Duodenal mucosa (tissue), 2 donors: Measurements from ENCODE around the gene MAFF.
"Not testable (repeated sequence)": the region's sequence is repeated elsewhere in the genome, so short reads cannot be mapped to it uniquely, and the experiment has no call there.

ENCODE experiments used
- H3K27ac ChIP-seq: one replicate; pipeline ENCODE4 v1.7.0; 2013; ENCODE audit warnings: low read depth, low read length
- H3K27me3 ChIP-seq, 2 donors: one replicate each; pipeline ENCODE4 v1.7.0; 2013; ENCODE audit warnings: low read length in 2 of 2, control low read depth in 1 of 2; ENCODE audit not compliant: insufficient read depth in 2 of 2, control insufficient read depth in 1 of 2
- H3K36me3 ChIP-seq, 2 donors: one replicate each; pipeline ENCODE4 v1.7.0; 2013; ENCODE audit warnings: low read length in 2 of 2, control low read depth in 1 of 2; ENCODE audit not compliant: insufficient read depth in 2 of 2, control insufficient read depth in 1 of 2
- H3K4me1 ChIP-seq, 2 donors: one replicate each; pipeline ENCODE4 v1.7.0; 2013; ENCODE audit warnings: low read length in 2 of 2, control low read depth in 1 of 2; ENCODE audit not compliant: insufficient read depth in 2 of 2, control insufficient read depth in 1 of 2
- H3K4me3 ChIP-seq, 2 donors: one replicate each; pipeline ENCODE4 v1.7.0; 2013; ENCODE audit warnings: low read length in 2 of 2, low read depth in 1 of 2
- H3K9ac ChIP-seq, 2 donors: one replicate each; pipeline ENCODE4 v1.7.0; 2013; ENCODE audit warnings: low read length in 2 of 2, low read depth in 1 of 2
- H3K9me3 ChIP-seq, 2 donors: one replicate each; pipeline ENCODE4 v1.7.0; 2013; ENCODE audit warnings: low read length in 2 of 2, control low read depth in 1 of 2; ENCODE audit not compliant: control insufficient read depth in 1 of 2

Gene MAFF

GRCh38 chr22:38233427-38233826, 31.6 kb downstream of the MAFF start:
- no peaks in the 10 kb centered on the region for H3K27me3 ChIP-seq
- H3K9ac ChIP-seq: no peak overlapping the region
- H3K27ac ChIP-seq: no peak overlapping the region
- no peaks in the 10 kb centered on the region for H3K9me3 ChIP-seq
- H3K36me3 ChIP-seq: peaks cover 18 to 62% of the 10 kb centered on the region in 2 donors
- peaks cover 25 to 30% of the 10 kb centered on the region in 2 donors for H3K4me1 ChIP-seq
- no peak overlapping the region for H3K4me3 ChIP-seq

- H3K4me3 ChIP-seq, H3K9me3 ChIP-seq, H3K9ac ChIP-seq, H3K27me3 ChIP-seq, H3K27ac ChIP-seq: not testable (repeated sequence)
- peaks cover 25 to 30% of the 10 kb centered on the region in 2 donors for H3K4me1 ChIP-seq
- peaks cover 18 to 62% of the 10 kb centered on the region in 2 donors for H3K36me3 ChIP-seq
Measured at GRCh38 chr22:38233856-38234255, 32.1 kb downstream of the MAFF start.

GRCh38 chr22:38235240-38235850, 33.6 kb downstream of the MAFF start:
- Histone ChIP-seq H3K9ac (no peak overlapping the region), H3K27ac (no peak overlapping the region), H3K36me3 (peaks cover 18 to 62% of the 10 kb centered on the region in 2 donors), H3K4me3 (no peak overlapping the region), H3K9me3 (no peaks in the 10 kb centered on the region), H3K27me3 (no peaks in the 10 kb centered on the region), H3K4me1 (peaks cover 29 to 30% of the 10 kb centered on the region in 2 donors)

DNA sequence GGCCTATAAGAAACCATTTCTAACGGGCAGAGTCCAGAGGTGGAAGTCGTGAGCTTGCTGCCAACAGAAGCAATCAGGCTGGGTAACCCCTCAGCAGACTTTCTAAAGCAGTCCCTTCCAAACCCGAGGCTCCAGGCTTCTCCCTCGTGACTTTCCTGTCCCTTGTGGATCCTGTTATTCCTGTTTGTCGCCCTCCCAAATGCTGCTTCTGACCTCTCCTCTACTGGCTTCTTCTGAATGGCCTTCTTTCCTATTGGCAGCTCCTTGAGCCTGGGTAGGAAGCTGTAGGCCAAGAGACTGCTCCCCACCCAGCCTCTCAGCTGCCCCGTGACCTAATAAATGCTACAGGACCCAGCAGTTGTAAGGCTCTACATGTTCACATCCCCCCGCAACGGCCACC, 35.0 kb downstream of the MAFF start:
- peaks cover 31 to 34% of the 10 kb centered on the region in 2 donors for H3K4me1 ChIP-seq
- peaks cover 13 to 49% of the 10 kb centered on the region in 2 donors for H3K36me3 ChIP-seq
- H3K4me3 ChIP-seq: no peak overlapping the region
- H3K27ac ChIP-seq: no peak overlapping the region
- no peak overlapping the region for H3K9ac ChIP-seq
- no peaks in the 10 kb centered on the region for H3K9me3 ChIP-seq
- H3K27me3 ChIP-seq: no peaks in the 10 kb centered on the region

DNA sequence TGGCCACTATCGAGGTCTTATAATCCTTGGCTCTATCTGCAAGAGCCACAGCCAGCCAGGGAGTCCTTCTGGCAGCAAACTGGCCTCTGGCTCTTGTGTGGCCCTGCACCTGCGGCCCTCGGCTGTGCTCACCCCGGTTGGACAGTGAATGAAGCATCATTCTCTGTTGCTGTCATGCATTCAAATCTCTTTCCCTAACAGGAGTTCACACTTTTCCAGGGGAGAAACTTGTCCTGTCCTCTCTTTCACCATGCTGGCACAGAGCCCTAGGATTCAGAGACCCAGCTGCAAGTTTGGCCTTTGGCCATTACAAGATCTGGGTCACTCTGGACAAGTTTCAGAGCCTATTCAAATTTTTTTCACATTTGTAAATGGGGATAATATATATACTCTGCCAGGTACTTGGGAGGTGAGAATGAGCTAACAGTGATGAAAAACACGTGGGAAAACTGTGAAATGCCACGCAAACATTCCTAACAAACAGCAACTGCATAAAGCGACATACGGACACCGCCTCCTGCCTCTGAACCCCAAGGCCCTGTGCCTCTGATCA, 36.8 kb downstream of the MAFF start:
- Histone ChIP-seq H3K27me3 (no peaks in the 10 kb centered on the region), H3K9ac (peak overlapping the region in 1 of 2 donors; percentile 44), H3K4me3 (peak overlapping the region in 1 of 2 donors; percentile 30), H3K36me3 (peaks cover 6 to 32% of the 10 kb centered on the region in 2 donors), H3K9me3 (no peaks in the 10 kb centered on the region), H3K4me1 (peaks cover 45% of the 10 kb centered on the region in 2 donors), H3K27ac (no peak overlapping the region)

GRCh38 chr22:38239101-38239761, 37.4 kb downstream of the MAFF start:
- H3K9ac ChIP-seq: peak overlapping the region in 1 of 2 donors; percentile 44
- peak overlapping the region; percentile 44 for H3K27ac ChIP-seq
- no peaks in the 10 kb centered on the region for H3K9me3 ChIP-seq
- H3K27me3 ChIP-seq: no peaks in the 10 kb centered on the region
- peaks cover 11 to 28% of the 10 kb centered on the region in 2 donors for H3K36me3 ChIP-seq
- peaks cover 48 to 50% of the 10 kb centered on the region in 2 donors for H3K4me1 ChIP-seq
- peak overlapping the region in 1 of 2 donors; percentile 30 for H3K4me3 ChIP-seq

GRCh38 chr22:38240734-38241252, 39.0 kb downstream of the MAFF start:
- Histone ChIP-seq H3K4me1 (peaks cover 48 to 50% of the 10 kb centered on the region in 2 donors), H3K9me3 (no peaks in the 10 kb centered on the region), H3K27ac (no peak overlapping the region), H3K9ac (no peak overlapping the region), H3K27me3 (no peaks in the 10 kb centered on the region), H3K4me3 (no peak overlapping the region), H3K36me3 (peaks cover 6 to 19% of the 10 kb centered on the region in 2 donors)

- peak overlapping the region in 1 of 2 donors; percentile 32 for H3K9ac ChIP-seq
- H3K27ac ChIP-seq: peak overlapping the region; percentile 52
- H3K36me3 ChIP-seq: peaks cover 20 to 31% of the 10 kb centered on the region in 2 donors
- no peaks in the 10 kb centered on the region for H3K9me3 ChIP-seq
- H3K4me1 ChIP-seq: peaks cover 52 to 57% of the 10 kb centered on the region in 2 donors
- H3K27me3 ChIP-seq: no peaks in the 10 kb centered on the region
- no peak overlapping the region for H3K4me3 ChIP-seq
Measured at GRCh38 chr22:38243007-38243765, 41.4 kb downstream of the MAFF start.

- H3K4me3 ChIP-seq: no peak overlapping the region
- no peak overlapping the region for H3K27ac ChIP-seq
- H3K27me3 ChIP-seq: no peaks in the 10 kb centered on the region
- no peak overlapping the region for H3K9ac ChIP-seq
- peaks cover 20 to 32% of the 10 kb centered on the region in 2 donors for H3K36me3 ChIP-seq
- H3K4me1 ChIP-seq: peaks cover 44 to 48% of the 10 kb centered on the region in 2 donors
- H3K9me3 ChIP-seq: no peaks in the 10 kb centered on the region
Measured at GRCh38 chr22:38244106-38244505, 42.3 kb downstream of the MAFF start.
